ENCODE measurements around the gene DAPP1. TPM values are rescaled to one million over a fixed set of nuclear protein-coding genes. Genes with fewer than 3 reads are reported as not detected.

The DAPP1 gene
- total and polyA plus RNA-seq, 2 of the 8 experiments (the other 6 are each of a cell fraction or from before 2014, with no cell fraction given): not detected

DNA sequence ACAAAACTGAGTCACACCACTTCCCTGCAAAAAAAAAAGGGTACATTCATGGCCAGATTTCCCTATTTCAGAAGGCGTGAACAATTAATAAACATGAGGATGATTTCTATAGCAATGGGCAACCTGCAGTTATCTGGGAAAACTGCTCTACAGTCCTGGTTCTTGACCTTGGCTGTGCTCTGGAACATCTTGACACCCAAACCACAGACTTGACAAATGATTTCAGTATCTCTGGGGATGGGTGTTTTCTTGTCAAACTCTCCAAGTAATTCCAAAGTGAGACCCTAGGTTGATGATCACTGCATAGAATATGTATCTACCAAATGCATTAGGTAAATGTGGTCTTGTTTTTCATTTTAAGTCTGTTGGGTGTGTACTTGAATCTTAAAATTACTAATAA lies 2.0 kb downstream of the DAPP1 start:
- Histone ChIP-seq H4K20me1 (replicated peaks in 1 of 2; ENCODE audit: control insufficient read depth in 1 of 2, insufficient read depth in 2 of 2, low read length in 2 of 2) (no peaks in the 10 kb centered on the region), H4K91ac (replicated peaks; ENCODE audit: insufficient read length, low read length) (no peak overlapping the region), H4K5ac (ENCODE audit: insufficient read length, low read depth, low read length) (no peak overlapping the region), H3K14ac (ENCODE audit: insufficient read length) (no peak overlapping the region), H3K27me3 (replicated peaks in 1 of 4; ENCODE audit: control insufficient read depth in 3 of 4, extremely low read depth in 1 of 4, insufficient read depth in 3 of 4, low read length in 3 of 4) (no peaks in the 10 kb centered on the region), H3K4me3 (ENCODE audit: extremely low read depth in 1 of 4, insufficient read depth in 2 of 4, low read depth in 3 of 4, low read length in 4 of 4) (no peak overlapping the region), H2BK12ac (ENCODE audit: low read depth, low read length) (no peak overlapping the region), H3K9ac (replicated peaks in 1 of 4; ENCODE audit: extremely low read depth in 1 of 4, low read depth in 3 of 4, low read length in 3 of 4) (no peak overlapping the region), H2AFZ (ENCODE audit: low read length) (no peak overlapping the region), H3K18ac (ENCODE audit: extremely low read depth, low read length) (no peak overlapping the region), H3K9me3 (ENCODE audit: insufficient read depth in 2 of 2, low read depth in 1 of 2, low read length in 1 of 2) (no peaks in the 10 kb centered on the region), H3K56ac (replicated peaks; ENCODE audit: insufficient read length, low read depth, low read length) (no peak overlapping the region), H3K36me3 (ENCODE audit: control insufficient read depth in 2 of 4, insufficient read depth in 4 of 4, low read length in 3 of 4) (no peaks in the 10 kb centered on the region), H3K27ac (ENCODE audit: low read depth, low read length) (no peak overlapping the region), H2AK5ac (ENCODE audit: low read depth, low read length) (no peak overlapping the region), H3K23me2 (ENCODE audit: low read depth, low read length) (no peaks in the 10 kb centered on the region), H2BK5ac (ENCODE audit: low read depth, low read length) (no peak overlapping the region), H2BK120ac (replicated peaks; ENCODE audit: low read depth, low read length) (no peak overlapping the region), H4K8ac (ENCODE audit: extremely low read depth, insufficient read depth, low read length) (no peak overlapping the region), H3K79me2 (ENCODE audit: control insufficient read depth in 1 of 2, insufficient read depth in 2 of 2, low read length in 2 of 2) (no peaks in the 10 kb centered on the region), H2BK15ac (ENCODE audit: low read length) (no peak overlapping the region), H3K4me2 (ENCODE audit: insufficient read depth in 1 of 2, low read depth in 2 of 2, low read length in 2 of 2) (no peak overlapping the region), H3K4ac (replicated peaks; ENCODE audit: insufficient read length, low read depth, low read length) (no peak overlapping the region), H2BK20ac (ENCODE audit: low read length) (no peak overlapping the region), H3K4me1 (replicated peaks in 1 of 4; ENCODE audit: control insufficient read depth in 3 of 4, insufficient read depth in 4 of 4, low read length in 3 of 4) (0 out of 7 replicates have a peak, but pooled peaks cover 0 to 1% (median 0%) of the 10 kb centered on the region in 4 experiments), H3K23ac (ENCODE audit: insufficient read length) (no peak overlapping the region), H3K79me1 (ENCODE audit: low read depth, low read length) (no peaks in the 10 kb centered on the region)
- WGBS, 2 experiments (ENCODE audit: extremely low coverage in 1 of 2, insufficient coverage in 1 of 2, insufficient read length in 1 of 2, insufficient replicate concordance in 2 of 2, low coverage in 1 of 2, low lambda C conversion rate in 2 of 2, missing lambda C conversion rate in 1 of 2): 75% methylated on average over 1 of the region's 1 CpG; no CpG with 5 or more reads in 1 of the 2 experiments
- POLR2A ChIA-PET (ENCODE audit: partially characterized antibody): no interaction called here
- TF ChIP-seq, protein P1, sequence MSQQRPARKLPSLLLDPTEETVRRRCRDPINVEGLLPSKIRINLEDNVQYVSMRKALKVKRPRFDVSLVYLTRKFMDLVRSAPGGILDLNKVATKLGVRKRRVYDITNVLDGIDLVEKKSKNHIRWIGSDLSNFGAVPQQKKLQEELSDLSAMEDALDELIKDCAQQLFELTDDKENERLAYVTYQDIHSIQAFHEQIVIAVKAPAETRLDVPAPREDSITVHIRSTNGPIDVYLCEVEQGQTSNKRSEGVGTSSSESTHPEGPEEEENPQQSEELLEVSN (IDR thresholded peaks at IDR 0.05): no peak
- no peak for TF ChIP-seq CTBP2 (IDR thresholded peaks at IDR 0.05; ENCODE audit: borderline replicate concordance, insufficient read depth, insufficient read length, low read length)
- TF ChIP-seq BACH1 (IDR thresholded peaks at IDR 0.05; ENCODE audit: low read length): no peak
- CTCF ChIA-PET (ENCODE audit: partially characterized antibody): no interaction called here
- DNase-seq (ENCODE audit: low read depth in 1 of 2, low spot score in 2 of 2) (no peak), FAIRE-seq (no peak)

Data from H1 (cell line).